Stimulated activated CD4-positive, alpha-beta T cell treated with anti-CD3 and anti-CD28 coated beads, Interleukin-2, amount 100 ng/mL, for 4 hours (primary cell): ENCODE results near the gene BCAR3.
"Not testable (repeated sequence)": the region's sequence is repeated elsewhere in the genome, so short reads cannot be mapped to it uniquely, and the experiment has no call there.

Experiments
- DNase-seq: peaks from one replicate; pipeline ENCODE4 v3.0.0-alpha.2; 2020; ENCODE audit warnings: low read depth

Gene BCAR3

DNA sequence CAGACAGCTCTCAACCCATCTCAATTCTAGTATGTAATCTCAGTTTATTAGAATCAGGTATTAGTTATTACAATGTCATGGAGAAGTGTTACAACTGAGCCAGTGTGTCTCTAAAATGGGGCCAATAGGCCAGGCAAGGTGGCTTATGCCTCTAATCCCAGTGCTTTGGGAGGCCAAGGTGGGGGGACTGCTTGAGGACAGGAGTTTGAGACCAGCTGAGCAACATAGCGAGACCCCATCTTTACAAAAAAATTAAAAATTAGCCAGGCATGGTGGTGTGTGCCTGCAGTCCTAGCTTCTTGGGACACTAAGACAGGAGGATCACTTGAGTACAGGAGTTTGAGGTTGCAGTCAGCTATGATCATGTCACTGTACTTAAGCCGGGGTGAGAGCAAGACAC, 104.9 kb downstream of the BCAR3 start:
- DNase-seq, result no peak

DNA sequence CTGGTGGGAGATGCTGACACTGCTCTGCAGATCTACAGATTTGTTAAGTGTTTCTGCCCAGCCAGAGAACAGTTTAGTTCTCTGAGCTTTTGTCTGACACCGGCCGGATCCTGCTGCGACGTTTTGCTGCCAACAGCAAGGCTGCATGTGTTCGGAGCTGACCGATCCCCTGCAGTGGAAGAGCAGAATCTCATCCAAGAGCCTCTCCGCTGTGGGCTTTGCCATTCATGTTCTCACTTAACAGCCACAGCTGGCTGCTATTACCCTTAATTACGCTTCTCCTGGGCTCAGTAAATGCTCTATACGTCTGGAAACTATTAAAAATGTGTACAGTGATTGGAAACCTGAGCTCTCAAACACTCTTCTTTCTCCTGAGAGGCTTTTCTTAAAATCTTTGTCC, 105.3 kb downstream of the BCAR3 start:
- no peak for DNase-seq

DNA sequence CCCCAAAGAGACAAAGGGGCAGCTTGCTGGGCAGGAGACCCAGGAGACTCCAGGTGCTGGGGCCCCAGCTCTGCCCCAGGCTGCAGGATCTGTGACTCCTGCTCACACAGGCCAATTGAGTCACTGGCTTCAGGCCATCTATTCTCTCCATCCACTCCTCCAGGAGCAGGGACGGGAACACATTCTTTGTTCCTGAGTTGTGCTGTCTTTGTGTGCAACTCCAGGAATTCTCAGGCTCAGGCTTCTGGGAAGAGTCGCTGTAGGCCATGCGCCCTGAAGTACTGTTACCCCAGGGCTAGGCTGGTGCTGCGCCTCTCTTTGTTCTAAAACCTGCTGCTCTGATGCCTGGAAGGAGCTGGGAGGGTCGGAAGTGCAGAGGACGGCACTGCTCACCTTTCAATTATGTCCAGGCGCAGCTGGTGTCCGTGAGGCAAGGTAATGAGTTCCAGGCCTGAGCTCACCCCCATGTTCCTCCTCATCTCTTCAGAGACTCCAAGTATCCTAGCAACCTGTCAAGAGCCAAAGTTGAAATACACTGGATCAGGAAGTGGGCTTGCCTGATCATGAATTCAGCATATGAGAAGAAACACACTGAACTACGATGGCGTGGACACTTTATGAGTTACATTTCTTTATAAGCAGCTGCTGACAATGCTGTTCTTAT, 105.9 kb downstream of the BCAR3 start:
- no peak for DNase-seq

DNA sequence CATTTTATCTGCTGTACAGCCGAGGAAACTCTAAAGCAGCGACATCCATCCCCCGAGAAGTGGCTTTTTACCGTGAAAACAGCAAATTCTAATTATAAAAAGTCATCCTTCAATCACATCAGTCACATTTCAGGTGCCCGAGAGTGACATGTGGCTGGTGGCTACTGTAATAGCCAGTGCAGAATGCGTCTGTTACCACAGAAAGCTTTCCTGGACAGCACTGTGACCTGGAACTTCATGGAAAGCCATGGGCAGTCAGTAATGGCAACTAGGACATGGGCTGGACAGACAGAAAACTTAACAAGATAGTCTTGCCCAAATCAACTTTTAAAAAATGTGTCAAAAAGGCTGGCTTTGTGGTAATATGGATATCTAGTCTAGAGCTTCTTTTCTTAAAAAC, 106.6 kb downstream of the BCAR3 start:
- DNase-seq, result no peak

DNA sequence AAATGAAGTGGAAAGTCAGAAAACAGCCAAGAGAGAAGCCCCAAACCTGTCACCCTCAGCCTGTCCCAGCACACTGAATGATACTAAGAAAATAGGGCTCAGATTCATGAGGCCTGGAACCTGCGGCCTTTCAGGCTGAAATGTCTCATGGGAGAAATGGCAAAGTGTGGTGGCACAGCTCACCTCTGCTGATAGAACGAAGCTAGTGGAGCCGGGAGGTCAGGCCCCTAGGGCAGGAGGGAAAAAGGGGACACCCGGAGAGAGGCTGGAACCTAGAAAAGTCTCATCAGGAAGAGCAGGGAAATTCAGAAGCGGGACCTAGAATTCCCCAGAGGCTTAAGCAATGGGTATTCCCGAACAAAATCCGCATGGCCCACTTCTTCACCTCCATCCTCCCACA, 107.1 kb downstream of the BCAR3 start:
- no peak for DNase-seq

DNA sequence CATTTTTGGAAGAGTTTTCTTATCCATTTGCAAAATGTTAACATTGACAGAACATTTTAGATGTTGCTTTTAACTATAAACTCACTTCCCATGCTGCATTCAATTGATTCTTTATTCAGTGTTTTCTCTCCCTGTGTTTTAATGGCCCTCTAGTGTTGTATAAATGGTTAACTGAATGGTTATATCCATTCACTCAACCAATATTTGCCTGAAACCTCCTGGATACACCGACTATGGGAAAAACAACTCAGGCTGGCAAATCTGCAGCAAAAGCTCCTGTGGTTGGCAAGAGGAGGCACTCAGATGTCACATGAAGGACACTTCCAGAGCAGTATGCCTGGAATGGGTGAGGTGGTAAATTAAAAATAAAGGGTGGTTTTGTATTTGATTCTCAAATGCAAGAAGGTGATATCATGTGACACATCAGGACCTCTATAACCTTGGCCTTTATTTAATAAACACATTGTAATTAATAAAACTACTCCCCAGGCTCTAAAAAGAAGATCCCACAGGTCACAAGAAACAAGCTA, 107.6 kb downstream of the BCAR3 start:
- no peak for DNase-seq

DNA sequence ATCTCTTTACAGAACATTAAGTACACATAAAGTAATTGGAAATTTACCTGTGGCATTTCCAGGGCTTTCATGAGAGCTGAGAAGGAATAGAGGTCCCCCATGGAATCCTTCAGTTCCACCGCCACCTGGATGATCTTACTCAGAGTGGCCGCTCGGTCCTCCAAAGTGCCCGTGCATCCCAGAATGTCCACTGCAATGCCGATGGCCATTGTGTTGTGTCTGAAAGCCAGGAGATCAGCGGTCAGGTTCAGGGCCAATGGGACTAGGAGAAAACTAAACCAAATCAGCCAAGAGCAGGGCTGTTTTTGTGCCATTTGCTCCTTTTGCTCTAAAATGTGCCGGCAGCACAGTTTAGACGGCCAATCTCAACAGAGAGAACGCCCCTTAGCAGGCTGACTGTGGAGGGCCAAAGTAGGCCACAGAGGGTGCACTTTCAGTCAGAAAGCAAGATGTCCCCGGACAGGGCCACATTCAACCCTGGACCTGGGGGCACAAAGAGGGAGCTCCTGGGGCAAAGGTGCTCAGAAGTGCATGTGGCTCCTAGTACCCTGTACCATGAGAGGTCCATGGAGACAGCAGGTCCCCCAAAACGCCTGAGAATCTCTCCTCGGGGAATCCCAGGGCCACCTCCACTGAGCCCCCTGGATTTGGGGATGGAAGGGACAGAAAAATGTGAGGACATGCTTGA, 109.9 kb downstream of the BCAR3 start:
- no peak for DNase-seq

DNA sequence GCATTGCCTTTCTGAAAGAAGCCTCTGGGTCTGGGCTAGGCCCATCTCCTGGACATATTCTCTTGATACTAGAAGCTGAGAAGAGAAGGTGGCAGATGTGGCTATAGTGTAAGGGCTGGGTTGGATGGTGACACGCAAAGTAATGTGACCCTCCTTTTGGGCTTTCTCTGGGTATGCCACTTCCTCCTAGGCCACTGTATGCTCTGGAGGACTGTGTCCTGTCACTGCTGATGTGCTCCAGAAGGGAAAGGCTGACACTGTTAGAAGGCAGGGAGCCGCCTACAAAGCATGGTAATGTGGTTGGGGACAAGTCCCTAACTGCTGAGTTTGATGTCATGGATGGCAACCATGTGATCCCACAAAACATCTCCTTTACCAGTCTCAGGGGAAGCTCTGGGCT, 112.1 kb downstream of the BCAR3 start:
- DNase-seq, result no peak

DNA sequence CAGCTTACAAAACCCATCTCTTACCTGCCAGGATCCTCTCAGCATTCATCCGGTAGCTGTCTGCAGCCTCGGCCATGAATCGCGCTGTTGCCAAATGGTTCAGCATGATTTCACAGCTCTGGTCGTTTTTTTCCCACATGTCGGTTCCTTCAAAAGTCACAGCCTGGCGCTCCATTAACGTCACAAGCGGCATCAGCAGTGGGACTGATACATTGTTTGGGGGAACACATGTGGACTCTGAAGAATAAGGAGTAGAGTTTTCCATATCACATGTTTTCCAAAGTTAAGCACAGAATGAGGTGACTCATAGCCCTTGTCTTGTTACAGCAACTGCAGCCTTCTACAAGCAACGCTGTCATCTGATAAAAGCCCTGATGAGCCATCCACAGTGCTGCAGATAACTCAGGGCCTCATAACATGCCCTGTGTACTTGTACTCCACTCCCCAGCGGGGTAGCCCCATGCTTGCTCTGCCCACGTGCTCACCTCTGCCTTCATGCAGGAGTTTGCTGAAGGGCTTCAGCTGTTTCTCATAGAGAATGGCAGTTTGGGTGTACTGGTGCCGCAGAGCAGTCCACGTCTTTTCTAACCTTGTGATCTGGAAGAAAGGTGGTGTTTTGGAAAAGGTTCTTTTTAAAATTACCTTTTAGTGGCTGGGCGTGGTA, 114.2 kb downstream of the BCAR3 start:
- DNase-seq, result no peak

DNA sequence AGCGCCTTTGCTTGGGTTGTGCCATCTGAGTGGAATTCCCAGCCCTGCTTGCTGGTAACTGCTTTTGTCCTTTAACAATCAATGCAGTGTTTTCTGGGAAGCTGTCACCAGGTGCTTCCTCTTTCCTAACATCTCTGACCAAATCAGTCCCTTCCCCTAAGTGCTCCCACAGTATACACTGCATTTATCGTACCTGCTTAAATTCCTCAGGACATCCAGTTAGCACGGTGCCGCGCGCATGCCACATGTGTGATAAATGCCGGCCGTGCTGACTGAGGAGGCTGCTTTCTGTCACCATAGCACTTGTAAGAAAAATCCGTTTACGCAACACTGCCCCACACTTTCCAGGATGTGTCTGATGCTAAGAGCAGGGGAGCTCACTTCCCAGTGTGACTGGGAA, 115.4 kb downstream of the BCAR3 start:
- DNase-seq, result no peak

DNA sequence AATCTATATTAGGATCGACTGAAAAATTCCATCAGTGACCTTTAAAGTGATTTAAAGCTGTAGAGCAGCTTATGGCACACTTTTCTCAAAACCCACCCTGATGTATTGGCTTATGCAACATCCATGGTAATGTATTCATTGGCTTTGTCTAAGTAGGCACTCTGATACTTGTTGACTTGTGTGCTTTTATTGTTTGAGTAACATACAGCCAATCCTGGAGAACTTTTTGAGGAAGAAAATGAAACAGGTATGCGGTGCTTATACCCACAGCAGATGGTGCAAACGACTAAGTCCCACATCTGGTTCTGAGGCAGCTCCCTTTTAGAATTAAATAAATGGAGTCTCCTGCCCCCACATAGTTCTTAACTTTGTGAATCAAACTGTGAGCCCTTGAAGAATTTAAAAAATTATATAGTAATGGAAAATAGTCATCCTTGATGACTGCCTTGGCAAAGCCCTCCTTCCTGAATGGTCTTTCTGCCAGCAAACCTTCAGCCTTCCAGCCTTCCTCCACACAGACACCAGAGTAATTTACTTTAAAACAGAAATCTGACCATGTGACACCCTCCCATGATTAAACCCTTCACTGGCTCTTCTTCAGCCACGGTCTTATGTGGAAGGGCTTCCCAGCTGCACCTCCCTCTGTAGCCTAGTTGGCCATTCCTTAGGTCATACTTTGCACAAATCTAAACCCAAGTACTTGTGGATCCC, 116.0 kb downstream of the BCAR3 start:
- DNase-seq, result no peak

DNA sequence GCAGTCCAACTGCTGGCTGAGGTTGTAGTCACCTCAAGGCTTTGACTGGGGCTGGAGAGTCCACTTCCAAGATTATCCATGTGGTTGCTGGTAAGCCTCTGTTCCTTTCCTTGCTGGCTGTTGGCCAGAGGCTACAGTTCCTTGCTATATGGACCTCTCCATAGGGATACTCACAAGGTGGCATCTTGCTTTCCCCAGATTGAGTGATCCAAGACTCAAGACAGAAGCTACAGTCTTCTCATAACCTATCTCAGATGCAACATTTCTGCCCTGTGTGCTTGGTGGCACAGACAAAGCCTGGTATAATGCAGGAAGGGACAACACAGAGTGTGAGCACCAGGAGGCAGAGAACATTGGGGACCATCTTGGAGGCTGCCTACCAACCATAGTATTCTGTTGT, 121.9 kb downstream of the BCAR3 start:
- DNase-seq, result no peak

DNA sequence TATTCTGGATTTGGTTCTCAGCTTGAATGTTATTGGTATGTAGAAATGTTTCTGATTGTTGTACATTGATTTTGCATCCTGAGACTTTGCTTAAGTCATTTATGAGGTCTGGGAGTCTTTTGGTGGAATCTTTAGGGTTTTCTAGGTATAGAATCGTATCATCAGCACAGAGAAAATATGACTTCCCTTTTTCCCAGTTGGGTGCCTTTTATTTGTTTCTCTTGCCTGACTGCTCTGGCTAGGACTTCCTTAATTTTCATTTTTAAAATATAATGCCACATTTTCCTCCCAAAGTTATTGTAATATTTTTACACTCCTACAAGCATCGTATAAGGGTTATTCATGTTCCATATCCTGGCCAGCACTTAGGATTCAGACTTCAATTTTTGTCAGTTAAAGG, 122.6 kb downstream of the BCAR3 start:
- DNase-seq, result no peak

DNA sequence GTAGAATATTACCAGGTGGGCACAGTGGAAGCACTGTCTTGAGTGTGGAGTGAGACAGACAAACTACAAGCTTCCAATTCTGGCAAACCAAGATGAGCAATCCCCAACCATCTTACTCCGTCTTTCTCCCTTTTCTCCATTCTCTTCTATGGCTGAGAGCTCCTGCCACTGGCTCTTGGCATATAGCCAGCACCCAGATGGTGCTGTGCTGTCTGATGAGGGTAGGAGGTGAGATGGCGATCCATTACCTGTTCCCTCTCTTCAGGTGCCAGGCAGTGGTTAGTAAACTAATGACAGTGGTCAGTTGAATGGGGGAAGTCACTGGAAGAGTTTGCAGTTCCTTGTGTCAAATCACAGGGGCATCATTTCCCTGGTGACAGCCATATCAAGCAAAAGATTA, 125.3 kb downstream of the BCAR3 start:
- DNase-seq, result no peak

DNA sequence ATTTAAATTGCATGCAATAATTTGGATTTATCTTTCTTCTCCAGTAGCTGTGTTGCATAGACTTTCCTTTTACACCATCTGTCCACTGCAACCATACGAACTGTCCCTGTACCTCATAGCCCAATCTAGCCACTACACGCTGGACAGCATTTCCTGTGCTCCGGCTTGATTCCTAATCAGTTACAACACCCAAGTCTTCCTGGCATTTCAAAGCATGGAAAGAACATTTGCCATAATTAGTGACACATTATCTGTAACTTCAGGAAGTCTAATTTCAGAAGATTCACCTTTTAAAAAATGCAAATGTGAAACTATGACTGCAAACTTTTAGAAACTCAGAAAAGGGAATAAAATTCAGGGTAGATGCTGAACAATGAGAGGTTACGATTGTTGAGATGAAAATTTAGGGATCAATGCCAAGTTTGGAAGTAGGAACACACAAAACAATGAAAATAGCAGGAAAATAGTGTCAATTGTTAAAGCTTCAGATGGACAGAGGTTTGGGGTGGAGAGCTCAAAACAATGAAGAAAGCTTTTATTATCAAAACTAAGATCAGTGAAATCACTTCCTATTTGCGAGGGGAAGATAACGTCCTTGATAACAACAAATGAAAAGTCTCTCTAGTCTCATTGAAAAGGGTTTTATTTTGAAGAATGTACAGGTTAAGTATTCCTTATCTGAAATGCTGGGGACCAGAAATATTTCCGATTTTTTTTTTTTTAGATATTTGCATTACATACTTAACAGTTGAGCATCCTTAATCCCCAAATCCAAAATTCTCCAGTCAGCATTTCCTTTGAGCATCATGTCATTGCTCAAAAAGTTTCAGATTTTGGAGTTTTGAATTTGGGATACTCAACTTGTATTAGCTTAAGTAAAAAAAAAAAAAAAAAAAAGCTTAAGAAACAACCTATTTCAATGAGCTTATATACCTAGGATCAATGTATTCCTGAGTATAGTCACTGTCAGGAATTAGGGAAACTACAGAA, 126.5 kb downstream of the BCAR3 start:
- DNase-seq, result no peak

DNA sequence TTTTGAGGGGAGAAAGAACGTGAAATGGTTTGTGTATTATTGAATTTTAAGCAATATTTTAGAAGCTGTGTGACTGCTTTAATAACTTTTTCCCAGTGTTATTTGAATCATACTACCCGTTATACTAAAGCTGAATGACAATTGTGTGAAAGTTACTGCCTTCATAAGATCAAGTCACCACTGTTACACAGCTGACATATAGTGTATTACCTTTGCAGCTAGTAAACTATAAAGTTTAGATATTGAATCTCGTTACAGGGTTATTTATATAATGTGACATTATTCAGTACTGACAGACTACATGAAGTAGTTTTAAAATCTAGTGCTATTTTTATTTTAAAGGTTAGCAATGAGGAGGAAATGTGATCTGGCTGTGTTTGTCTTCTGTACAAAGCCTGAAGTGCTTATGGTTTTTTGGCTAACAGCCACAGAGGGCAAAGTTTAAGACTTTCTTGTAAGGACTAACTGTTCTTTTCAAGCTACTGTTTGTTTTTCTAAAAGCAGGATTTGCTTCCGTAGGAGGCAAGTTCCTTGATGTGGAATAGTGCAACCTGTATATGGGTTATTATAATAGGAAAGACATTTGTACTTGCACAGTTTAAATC, 127.6 kb downstream of the BCAR3 start:
- DNase-seq, result not testable (repeated sequence)

DNA sequence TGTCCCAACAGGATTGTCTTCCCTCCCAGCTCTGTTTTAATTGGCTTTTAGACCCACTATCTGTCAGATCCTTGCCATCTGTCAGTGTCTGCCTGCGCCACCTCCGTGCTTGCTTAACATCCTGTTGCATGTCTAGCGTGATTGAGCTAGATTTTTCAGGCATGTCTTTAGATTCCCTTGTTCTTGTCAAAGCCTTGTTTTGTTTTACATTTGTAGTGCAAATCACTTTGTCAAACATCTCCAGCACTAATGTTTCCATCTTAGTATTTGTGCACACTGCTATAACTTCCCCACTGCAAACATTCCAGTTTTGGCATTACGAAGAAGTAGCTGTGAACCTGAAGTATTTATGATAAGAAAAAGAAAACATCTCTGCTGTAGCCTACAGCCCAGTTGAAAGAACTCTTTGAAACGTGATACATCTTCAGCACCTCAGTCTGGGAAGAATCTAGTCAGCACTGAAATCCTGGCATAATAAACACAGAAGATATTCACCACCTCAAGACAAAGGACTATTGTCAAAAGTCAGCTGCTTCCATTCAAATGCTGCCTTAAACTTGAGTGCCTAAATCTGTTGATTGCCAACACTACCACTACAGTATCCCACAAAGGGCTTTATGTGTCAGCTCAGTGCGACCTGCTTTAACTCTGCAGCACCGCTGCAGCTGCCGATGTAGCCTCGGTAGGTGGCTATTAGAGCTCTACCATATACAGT, 128.7 kb downstream of the BCAR3 start:
- DNase-seq, result no peak

DNA sequence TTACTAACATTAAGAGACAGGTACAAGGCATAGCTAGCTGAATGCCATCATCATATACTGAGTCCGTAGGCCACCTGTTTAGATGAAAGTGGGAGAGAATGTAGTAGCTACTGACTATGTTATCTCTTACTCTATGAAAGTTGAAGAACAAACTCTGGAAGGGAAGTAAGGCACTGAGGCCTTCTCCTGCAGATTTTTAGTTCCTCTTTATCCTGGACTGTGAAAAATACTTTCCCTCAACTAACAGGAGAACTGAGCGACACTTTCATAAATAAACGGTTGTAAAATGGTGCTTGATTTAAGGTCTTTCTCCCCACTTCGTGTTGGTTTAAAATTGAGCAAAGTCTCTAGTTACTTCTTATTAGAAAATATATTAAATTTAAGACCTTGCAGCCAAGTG, 131.8 kb downstream of the BCAR3 start:
- DNase-seq, result no peak

DNA sequence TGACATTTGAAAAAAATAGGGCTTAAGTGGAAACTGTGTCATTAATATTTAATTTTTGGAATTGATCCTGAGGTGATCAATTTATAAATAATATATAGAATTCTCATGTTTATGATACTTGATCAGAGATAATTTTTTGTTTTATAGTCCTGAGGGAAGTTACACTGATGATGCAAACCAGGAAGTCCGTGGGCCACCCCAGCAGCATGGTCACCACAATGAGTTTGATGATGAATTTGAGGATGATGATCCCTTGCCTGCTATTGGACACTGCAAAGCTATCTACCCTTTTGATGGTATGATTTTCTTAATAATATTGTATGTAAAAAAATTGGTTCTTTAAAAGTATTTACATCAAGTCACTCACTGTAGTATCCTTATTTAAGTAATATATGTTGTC, 132.5 kb downstream of the BCAR3 start:
- no peak for DNase-seq

DNA sequence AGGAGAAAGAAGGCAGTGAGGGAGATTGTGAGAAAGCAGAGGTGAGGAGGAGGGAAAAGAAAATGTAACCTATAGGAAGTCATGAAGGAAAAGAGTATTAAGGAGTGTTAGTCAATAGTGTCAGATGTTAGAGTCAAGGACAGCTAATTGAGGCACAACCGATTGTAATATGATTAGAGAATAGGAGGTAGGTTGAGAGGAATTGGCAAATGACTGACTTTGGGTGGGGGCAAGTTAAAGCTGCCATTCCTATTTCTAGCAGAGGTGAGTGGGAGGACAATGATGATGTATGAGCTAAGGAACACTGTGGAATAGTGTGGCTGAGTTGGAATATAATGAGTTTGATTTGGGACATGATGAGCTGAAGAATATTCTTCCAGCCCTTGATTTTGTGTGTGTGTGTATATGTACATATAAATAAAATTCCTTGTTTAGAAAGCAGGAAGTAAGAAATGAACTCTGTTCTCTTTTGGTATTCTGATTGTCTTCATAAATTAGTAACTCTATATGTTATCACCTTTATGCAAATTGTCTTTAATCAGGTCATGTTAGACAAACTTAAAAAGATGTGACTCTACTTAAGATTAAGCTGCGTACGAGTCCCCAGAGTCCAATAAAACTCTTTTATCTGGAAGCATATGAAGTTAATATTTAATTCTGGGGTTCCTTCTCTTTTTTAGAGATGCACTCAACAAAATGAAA, 135.3 kb downstream of the BCAR3 start:
- no peak for DNase-seq
